Measurements from ENCODE around the gene MAGEF1.

MAGEF1 gene

GRCh38 chr3:184665101-184665500 lies 46.8 kb downstream of the MAGEF1 start:
- peaks cover 6% of the 10 kb centered on the region; the same call in 1 of the 2 replicates for H3K4me1 ChIP-seq (ENCODE audit: insufficient read depth, low read length)
- no peaks in the 10 kb centered on the region for H3K9me3 ChIP-seq (ENCODE audit: control insufficient read depth, insufficient read depth, low read length)
- H3K9ac ChIP-seq (ENCODE audit: low read depth, low read length), result no peak overlapping the region
- no peaks in the 10 kb centered on the region for H3K36me3 ChIP-seq (ENCODE audit: insufficient read depth, low read length)

- Histone ChIP-seq H3K36me3 (ENCODE audit: insufficient read depth, low read length) (no peaks in the 10 kb centered on the region), H3K9ac (ENCODE audit: low read depth, low read length) (no peak overlapping the region)
Observed at GRCh38 chr3:184663756-184664155, 48.1 kb downstream of the MAGEF1 start.

GRCh38 chr3:184663356-184663755 lies 48.5 kb downstream of the MAGEF1 start:
- no peaks in the 10 kb centered on the region for H3K9me3 ChIP-seq (ENCODE audit: control insufficient read depth, insufficient read depth, low read length)
- H3K4me1 ChIP-seq (ENCODE audit: insufficient read depth, low read length), result peaks cover 23% of the 10 kb centered on the region
- H3K9ac ChIP-seq (ENCODE audit: low read depth, low read length), result no peak overlapping the region
- H3K36me3 ChIP-seq (ENCODE audit: insufficient read depth, low read length), result no peaks in the 10 kb centered on the region

More at GRCh38 chr3:184663756-184664155, 48.1 kb downstream of the MAGEF1 start:
- Histone ChIP-seq H3K4me1 (ENCODE audit: insufficient read depth, low read length) (peaks cover 19% of the 10 kb centered on the region; the same call in 1 of the 2 replicates), H3K9me3 (ENCODE audit: control insufficient read depth, insufficient read depth, low read length) (no peaks in the 10 kb centered on the region)

GRCh38 chr3:184662187-184662586 lies 49.7 kb downstream of the MAGEF1 start:
- H3K9ac ChIP-seq (ENCODE audit: low read depth, low read length), result no peak overlapping the region
- H3K9me3 ChIP-seq (ENCODE audit: control insufficient read depth, insufficient read depth, low read length), result no peaks in the 10 kb centered on the region
- H3K4me1 ChIP-seq (ENCODE audit: insufficient read depth, low read length), result peaks cover 32% of the 10 kb centered on the region
- no peaks in the 10 kb centered on the region for H3K36me3 ChIP-seq (ENCODE audit: insufficient read depth, low read length)

GRCh38 chr3:184660931-184661330 lies 50.9 kb downstream of the MAGEF1 start:
- H3K9ac ChIP-seq (ENCODE audit: low read depth, low read length), result no peak overlapping the region; the same call in 1 of the 2 replicates
- no peaks in the 10 kb centered on the region for H3K36me3 ChIP-seq (ENCODE audit: insufficient read depth, low read length)
- H3K4me1 ChIP-seq (ENCODE audit: insufficient read depth, low read length), result peaks cover 40% of the 10 kb centered on the region
- H3K9me3 ChIP-seq (ENCODE audit: control insufficient read depth, insufficient read depth, low read length), result no peaks in the 10 kb centered on the region
